ENCODE measurements around the gene CAMK2B.

- no peak for TF ChIP-seq FIP1L1 (IDR thresholded peaks at IDR 0.05; ENCODE audit: borderline replicate concordance, insufficient read depth, low read depth, low read length)
- no peak for TF ChIP-seq HNRNPK (IDR thresholded peaks at IDR 0.05; ENCODE audit: low read depth, low read length, poor library complexity, severe bottlenecking)
- TF ChIP-seq MTA1 (CRISPR knock-in tag; IDR thresholded peaks at IDR 0.05; ENCODE audit: borderline replicate concordance), result no peak
Observed at GRCh38 chr7:44320141-44320540, 5.3 kb downstream of the CAMK2B start.
